Measurements from ENCODE around the gene STUB1.

The STUB1 gene

GRCh38 chr16:659618-660017 lies 20.6 kb upstream of the STUB1 start:
- no peak for TF ChIP-seq CTCF (IDR thresholded peaks at IDR 0.05)
- no peak overlapping the region for H3K27ac ChIP-seq

GRCh38 chr16:660132-660458 lies 20.1 kb upstream of the STUB1 start:
- TF ChIP-seq CTCF (IDR thresholded peaks at IDR 0.05): no peak
- Histone ChIP-seq H3K4me3 (ENCODE audit: low read depth, low read length) (peak overlapping the region; percentile 20), H3K4me1 (peaks cover 4% of the 10 kb centered on the region), H3K36me3 (ENCODE audit: control insufficient read depth, insufficient read depth, low read length) (no peaks in the 10 kb centered on the region), H3K79me2 (no peaks in the 10 kb centered on the region), H3K4me2 (ENCODE audit: low read length) (peak overlapping the region; percentile 53), H2AFZ (peak overlapping the region; percentile 78), H3K27me3 (ENCODE audit: control insufficient read depth, insufficient read depth, low read length) (no peaks in the 10 kb centered on the region), H3K9ac (no peak overlapping the region), H3K27ac (peak overlapping the region; percentile 61), H3K9me3 (ENCODE audit: control insufficient read depth, low read length) (no peaks in the 10 kb centered on the region)

More at GRCh38 chr16:659618-660017, 20.6 kb upstream of the STUB1 start:
- Histone ChIP-seq H3K4me1 (peaks cover 4% of the 10 kb centered on the region), H3K9ac (no peak overlapping the region), H3K79me2 (no peaks in the 10 kb centered on the region), H2AFZ (no peak overlapping the region), H3K27me3 (ENCODE audit: control insufficient read depth, insufficient read depth, low read length) (no peaks in the 10 kb centered on the region), H3K4me3 (ENCODE audit: low read depth, low read length) (no peak overlapping the region), H3K4me2 (ENCODE audit: low read length) (no peak overlapping the region), H3K36me3 (ENCODE audit: control insufficient read depth, insufficient read depth, low read length) (no peaks in the 10 kb centered on the region), H3K9me3 (ENCODE audit: control insufficient read depth, low read length) (no peaks in the 10 kb centered on the region)

DNA sequence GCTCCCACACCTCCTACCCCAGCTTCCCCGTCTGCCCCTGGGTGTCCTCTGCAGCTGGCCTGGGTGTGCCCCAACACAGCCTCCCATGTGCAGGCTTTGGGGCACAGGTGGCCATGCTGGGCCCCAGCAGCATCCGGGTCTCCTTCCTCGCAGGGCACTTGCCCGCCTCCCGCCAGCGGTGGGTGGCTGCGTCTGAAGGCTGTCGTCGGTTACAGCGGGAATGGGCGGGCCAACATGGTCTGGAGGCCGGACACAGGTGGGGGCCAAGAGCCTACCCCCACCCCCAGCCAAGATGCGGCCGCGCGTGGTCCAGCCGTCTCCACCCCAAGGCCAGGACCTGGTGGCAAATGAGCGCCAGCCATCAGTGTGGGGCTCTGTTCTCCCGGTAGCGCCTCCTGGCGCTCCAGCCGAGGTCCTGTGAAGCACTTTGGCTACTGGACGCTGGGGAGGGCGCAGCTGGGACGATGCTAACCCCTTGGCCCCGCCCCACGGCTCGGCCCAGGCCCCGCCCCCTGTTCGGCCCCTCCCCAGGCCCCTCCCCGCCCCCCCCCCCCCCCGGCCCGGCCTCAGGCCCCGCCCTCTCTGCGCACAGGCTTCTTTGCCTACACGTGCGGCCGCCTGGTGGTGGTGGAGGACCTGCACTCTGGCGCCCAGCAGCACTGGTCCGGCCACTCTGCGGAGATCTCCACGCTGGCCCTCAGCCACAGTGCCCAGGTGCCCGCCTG lies 19.6 kb upstream of the STUB1 start:
- H2AFZ ChIP-seq: peak overlapping the region; percentile 78
- no peaks in the 10 kb centered on the region for H3K27me3 ChIP-seq (ENCODE audit: control insufficient read depth, insufficient read depth, low read length)
- peak overlapping the region; percentile 53 for H3K4me2 ChIP-seq (ENCODE audit: low read length)
- H3K27ac ChIP-seq: peak overlapping the region; percentile 74
- H3K4me1 ChIP-seq: peaks cover 4% of the 10 kb centered on the region
- no peaks in the 10 kb centered on the region for H3K79me2 ChIP-seq
- peak; percentile 43 for TF ChIP-seq CTCF (IDR thresholded peaks at IDR 0.05)
- no peaks in the 10 kb centered on the region for H3K9me3 ChIP-seq (ENCODE audit: control insufficient read depth, low read length)
- peak overlapping the region; percentile 20 for H3K4me3 ChIP-seq (ENCODE audit: low read depth, low read length)
- H3K9ac ChIP-seq: no peak overlapping the region
- H3K36me3 ChIP-seq (ENCODE audit: control insufficient read depth, insufficient read depth, low read length): no peaks in the 10 kb centered on the region

GRCh38 chr16:661184-661821 lies 18.9 kb upstream of the STUB1 start:
- H3K4me3 ChIP-seq (ENCODE audit: low read depth, low read length): no peak overlapping the region
- no peak overlapping the region for H3K9ac ChIP-seq
- no peak for TF ChIP-seq CTCF (IDR thresholded peaks at IDR 0.05)
- H3K27me3 ChIP-seq (ENCODE audit: control insufficient read depth, insufficient read depth, low read length): no peaks in the 10 kb centered on the region
- no peak overlapping the region for H3K4me2 ChIP-seq (ENCODE audit: low read length)
- no peaks in the 10 kb centered on the region for H3K79me2 ChIP-seq
- no peaks in the 10 kb centered on the region for H3K9me3 ChIP-seq (ENCODE audit: control insufficient read depth, low read length)
- no peaks in the 10 kb centered on the region for H3K36me3 ChIP-seq (ENCODE audit: control insufficient read depth, insufficient read depth, low read length)
- H3K27ac ChIP-seq: peak overlapping the region; percentile 74
- peaks cover 4% of the 10 kb centered on the region for H3K4me1 ChIP-seq
- H2AFZ ChIP-seq: peak overlapping the region; percentile 63
